GM21576 (cell line): ENCODE results near the gene COQ2.
"Not testable (repeated sequence)": the region's sequence is repeated elsewhere in the genome, so short reads cannot be mapped to it uniquely, and the experiment has no call there.

Experiments used
- ATAC-seq: cut with Tn5 transposase; IDR thresholded peaks from one replicate; pipeline ENCODE4 v1.9.1; 2021; ENCODE audit warnings: mild to moderate bottlenecking, moderate library complexity; ENCODE audit not compliant: unreplicated experiment

Gene COQ2, protein sequence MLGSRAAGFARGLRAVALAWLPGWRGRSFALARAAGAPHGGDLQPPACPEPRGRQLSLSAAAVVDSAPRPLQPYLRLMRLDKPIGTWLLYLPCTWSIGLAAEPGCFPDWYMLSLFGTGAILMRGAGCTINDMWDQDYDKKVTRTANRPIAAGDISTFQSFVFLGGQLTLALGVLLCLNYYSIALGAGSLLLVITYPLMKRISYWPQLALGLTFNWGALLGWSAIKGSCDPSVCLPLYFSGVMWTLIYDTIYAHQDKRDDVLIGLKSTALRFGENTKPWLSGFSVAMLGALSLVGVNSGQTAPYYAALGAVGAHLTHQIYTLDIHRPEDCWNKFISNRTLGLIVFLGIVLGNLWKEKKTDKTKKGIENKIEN

DNA sequence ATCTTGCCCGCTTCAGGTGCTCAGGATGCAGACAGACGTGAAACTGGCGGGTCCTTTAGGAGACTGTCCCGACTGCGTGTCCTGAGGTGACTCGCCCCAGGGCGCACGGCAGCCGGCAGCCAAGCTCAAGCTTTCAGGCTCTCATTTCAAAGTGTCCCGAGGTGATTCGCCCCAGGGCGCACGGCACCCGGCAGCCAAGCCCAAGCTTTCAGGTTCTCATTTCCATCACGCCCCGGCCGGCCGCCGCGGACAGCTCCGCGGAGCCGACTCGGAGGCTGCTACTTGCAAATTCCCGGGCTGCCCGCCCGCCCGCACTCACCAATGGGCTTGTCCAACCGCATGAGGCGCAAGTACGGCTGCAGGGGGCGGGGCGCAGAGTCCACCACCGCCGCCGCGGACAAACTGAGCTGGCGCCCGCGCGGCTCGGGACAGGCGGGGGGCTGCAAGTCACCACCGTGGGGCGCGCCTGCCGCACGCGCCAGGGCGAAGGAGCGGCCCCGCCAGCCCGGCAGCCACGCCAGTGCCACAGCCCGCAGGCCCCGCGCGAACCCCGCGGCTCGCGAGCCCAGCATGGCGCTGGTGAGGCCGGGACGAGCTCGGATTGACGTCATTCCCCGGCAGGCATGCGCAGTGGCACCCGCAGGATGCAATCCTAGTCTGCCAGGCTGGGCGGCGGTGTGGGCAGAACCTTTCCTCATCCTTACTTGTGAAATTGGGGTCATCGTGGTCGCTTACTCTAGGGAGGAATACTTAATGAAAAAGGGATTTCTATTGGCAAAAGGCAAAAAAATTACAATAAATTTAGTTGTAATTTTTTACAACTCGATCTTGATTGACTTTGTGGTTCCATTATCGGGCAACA, at the start of gene COQ2:
Gene COQ2 (minus strand): TSS at position 606 of the 862 bp plus-strand sequence. CDS start 34 bp downstream, at position 572.
- peak; percentile 82 for ATAC-seq

GRCh38 chr4:83331956-83332355, 47.4 kb upstream of the COQ2 start:
- ATAC-seq, result no peak

GRCh38 chr4:83329521-83330110, 45.0 kb upstream of the COQ2 start:
- ATAC-seq, result no peak

- no peak for ATAC-seq
These were observed 44.1 kb upstream of the COQ2 start for GRCh38 chr4:83328521-83329187.

GRCh38 chr4:83326546-83326945, 41.9 kb upstream of the COQ2 start:
- no peak for ATAC-seq

GRCh38 chr4:83325306-83325705, 40.7 kb upstream of the COQ2 start:
- ATAC-seq, result not testable (repeated sequence)

GRCh38 chr4:83323136-83323535, 38.5 kb upstream of the COQ2 start:
- no peak for ATAC-seq

DNA sequence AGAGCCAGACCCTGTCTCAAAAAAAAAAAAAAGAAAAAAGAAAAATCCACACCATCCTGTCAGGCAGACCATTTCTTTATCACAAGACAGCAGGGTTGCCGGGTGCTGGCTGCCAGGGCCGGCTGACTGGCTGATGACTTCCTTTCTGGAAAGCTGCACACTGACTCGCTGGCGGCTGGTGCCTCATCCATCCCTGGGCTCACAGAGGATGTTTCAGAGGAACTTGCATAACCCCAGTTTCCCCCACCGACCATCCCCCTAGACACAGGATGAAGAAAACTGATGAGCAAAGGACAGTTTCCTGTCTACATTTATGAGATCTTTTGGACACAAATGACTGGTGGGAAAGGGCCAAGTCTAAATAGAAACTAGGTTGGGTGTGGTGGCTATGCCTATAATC, 36.0 kb upstream of the COQ2 start:
- ATAC-seq, result no peak

DNA sequence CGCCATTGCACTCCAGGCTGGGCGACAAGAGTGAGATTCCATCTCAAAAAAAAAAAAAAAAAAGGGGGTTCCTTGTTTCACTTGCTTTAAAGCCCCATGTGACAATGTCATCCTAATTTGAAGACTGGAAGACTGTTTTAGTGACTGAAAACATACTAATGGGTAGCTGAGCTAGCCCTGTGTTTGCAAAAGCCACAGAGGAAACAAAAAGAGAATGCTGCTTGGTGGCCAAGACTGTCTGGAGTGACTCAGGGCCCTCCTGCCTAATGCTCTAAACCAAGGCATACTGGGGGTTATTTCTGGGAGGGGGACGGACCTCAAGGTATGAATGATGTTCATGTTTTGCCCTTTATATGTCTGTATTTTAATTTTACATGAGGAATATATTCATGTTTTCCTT, 34.1 kb upstream of the COQ2 start:
- ATAC-seq, result no peak

DNA sequence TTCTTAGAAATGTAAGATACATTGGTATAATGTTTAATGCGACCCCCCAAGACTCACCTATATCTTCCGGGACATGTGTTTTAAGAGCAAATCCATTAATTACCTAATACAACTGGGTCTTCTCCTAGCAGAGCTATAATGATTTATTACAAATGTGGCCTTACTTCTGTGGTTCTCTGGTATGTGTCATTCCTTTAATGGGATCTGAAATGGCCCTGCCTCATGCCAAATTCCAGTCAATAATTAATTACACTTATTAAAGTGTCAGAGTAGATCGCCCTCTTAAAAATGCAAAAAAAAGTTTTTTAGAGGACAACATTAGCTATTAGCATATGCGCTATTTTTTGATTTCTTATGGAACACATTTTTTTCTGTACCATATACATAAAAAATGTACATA, 33.1 kb upstream of the COQ2 start:
- no peak for ATAC-seq

- ATAC-seq, result no peak
These were observed 32.0 kb upstream of the COQ2 start for GRCh38 chr4:83316459-83317165.

- ATAC-seq, result no peak
These were observed 30.8 kb upstream of the COQ2 start for GRCh38 chr4:83315341-83315870.

GRCh38 chr4:83308672-83309071, 24.1 kb upstream of the COQ2 start:
- ATAC-seq, result no peak

GRCh38 chr4:83307920-83308319, 23.3 kb upstream of the COQ2 start:
- no peak for ATAC-seq

GRCh38 chr4:83305187-83305586, 20.6 kb upstream of the COQ2 start:
- ATAC-seq, result no peak

DNA sequence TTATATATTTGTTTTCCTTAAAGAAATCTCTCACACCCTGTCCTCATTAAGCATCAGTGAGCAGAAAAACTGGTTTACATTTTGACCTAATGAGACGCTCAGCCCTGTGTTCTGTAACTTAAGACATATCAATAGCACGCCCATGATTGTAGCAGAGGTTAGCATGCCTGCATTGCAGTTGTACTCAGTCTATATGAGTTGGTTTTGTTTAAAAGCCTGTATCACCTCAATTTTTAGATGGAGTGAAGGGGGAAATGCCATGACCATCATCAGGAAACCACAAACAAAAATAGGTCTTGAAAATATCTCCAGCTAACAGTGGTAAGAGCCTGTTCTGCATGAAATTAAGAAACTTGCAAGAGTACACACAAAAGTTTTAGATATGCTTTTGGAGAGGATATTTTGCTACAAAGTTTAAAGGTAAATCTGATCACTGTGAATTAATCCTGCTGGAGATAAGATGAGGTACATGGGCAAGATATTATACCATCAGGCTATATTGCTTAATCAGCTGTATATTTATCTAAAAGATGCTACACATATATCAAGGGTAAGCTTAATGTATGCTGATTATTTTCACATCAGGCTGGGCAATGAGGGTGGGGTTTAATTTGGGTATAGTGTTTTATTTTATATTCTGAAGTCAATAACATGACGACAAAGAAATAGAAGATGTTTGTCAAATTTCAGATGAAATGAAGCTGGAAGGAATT, 13.1 kb upstream of the COQ2 start:
- ATAC-seq, result no peak

GRCh38 chr4:83293305-83294046, 8.9 kb upstream of the COQ2 start:
- ATAC-seq, result no peak

- not testable (repeated sequence) for ATAC-seq
These were observed 5.6 kb upstream of the COQ2 start for GRCh38 chr4:83290059-83290774.
